Measurements from ENCODE around the gene IQSEC1.

- no peak for TF ChIP-seq USF2 (IDR thresholded peaks at IDR 0.05)
- TF ChIP-seq REST (IDR thresholded peaks at IDR 0.05): no peak
- no peak for TF ChIP-seq NFE2L2 (conservative IDR thresholded peaks at IDR 0.05; ENCODE audit: low read length)
- no peak for TF ChIP-seq CTCF (IDR thresholded peaks at IDR 0.05)
- TF ChIP-seq TFCP2L1 (CRISPR knock-in tag; IDR thresholded peaks at IDR 0.05): no peak
- TF ChIP-seq RCOR1 (IDR thresholded peaks at IDR 0.05; ENCODE audit: low read depth, low read length): no peak
- TF ChIP-seq CHD4 (IDR thresholded peaks at IDR 0.05; ENCODE audit: borderline replicate concordance): no peak
- TF ChIP-seq, protein P1, sequence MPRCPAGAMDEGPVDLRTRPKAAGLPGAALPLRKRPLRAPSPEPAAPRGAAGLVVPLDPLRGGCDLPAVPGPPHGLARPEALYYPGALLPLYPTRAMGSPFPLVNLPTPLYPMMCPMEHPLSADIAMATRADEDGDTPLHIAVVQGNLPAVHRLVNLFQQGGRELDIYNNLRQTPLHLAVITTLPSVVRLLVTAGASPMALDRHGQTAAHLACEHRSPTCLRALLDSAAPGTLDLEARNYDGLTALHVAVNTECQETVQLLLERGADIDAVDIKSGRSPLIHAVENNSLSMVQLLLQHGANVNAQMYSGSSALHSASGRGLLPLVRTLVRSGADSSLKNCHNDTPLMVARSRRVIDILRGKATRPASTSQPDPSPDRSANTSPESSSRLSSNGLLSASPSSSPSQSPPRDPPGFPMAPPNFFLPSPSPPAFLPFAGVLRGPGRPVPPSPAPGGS (IDR thresholded peaks at IDR 0.05): no peak
- TF ChIP-seq EP300 (IDR thresholded peaks at IDR 0.05): no peak
- TF ChIP-seq MAFK (IDR thresholded peaks at IDR 0.05; ENCODE audit: partially characterized antibody): no peak
- TF ChIP-seq MAZ (IDR thresholded peaks at IDR 0.05; ENCODE audit: borderline replicate concordance, low read depth, low read length): no peak
- TF ChIP-seq, protein P2, sequence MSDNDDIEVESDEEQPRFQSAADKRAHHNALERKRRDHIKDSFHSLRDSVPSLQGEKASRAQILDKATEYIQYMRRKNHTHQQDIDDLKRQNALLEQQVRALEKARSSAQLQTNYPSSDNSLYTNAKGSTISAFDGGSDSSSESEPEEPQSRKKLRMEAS (IDR thresholded peaks at IDR 0.05): no peak
- no peak for TF ChIP-seq JUN (IDR thresholded peaks at IDR 0.05)
These were observed 59.1 kb downstream of the IQSEC1 start for GRCh38 chr3:13013994-13014754.

All from A549 (cell line).